Hippocampal formation (tissue), 2 donors: Measurements from ENCODE around the gene UBE2O.

Experiments used
- DNase-seq, 2 donors: peaks; one replicate each; lab custom pipeline; 2025; lab: John Stamatoyannopoulos, UW

Gene UBE2O

DNA sequence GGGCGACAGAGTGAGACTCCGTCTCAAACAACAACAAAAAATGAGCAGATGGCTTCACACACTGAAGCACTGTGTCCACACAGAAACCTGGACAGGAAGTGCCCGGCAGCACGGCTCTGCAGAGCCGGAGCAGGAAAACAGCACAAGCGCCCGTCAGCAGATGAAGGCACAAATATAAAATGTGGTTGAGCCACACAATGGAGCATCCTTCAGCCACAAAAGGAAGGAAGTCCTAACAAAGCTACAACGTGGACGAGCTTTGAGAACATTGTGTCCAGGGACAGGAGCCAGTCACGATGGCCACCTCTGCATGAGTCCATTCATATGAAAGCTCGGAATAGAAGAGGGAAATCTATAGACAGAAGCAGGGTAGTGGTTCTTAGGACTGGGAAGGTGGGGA, 32.6 kb upstream of the UBE2O start:
- peak in 1 of 2 donors; percentile 29 for DNase-seq

DNA sequence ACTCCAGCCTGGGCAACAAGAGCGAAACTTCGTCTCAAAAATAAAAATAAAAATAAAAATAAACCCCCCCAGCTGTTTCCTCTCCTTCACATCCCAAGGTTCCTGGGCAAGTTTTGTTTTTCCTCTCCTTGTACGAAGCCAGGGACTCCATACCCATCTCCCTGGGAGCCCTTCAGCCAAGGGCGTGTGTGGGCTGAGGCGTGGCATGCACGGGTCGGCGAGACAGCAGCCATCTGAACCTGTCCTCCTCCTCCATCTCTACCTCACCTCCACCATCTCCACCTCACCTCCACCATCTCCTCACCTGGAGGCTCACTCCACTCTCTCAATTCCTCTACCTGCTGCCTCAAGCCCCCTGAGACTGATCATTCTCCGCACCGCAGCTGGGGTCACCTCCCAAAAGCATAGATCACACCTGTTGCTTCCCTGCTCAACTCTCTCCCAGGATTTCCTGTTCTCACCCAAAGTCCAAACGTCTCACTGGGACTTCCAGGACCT, 31.3 kb upstream of the UBE2O start:
- no peak for DNase-seq

DNA sequence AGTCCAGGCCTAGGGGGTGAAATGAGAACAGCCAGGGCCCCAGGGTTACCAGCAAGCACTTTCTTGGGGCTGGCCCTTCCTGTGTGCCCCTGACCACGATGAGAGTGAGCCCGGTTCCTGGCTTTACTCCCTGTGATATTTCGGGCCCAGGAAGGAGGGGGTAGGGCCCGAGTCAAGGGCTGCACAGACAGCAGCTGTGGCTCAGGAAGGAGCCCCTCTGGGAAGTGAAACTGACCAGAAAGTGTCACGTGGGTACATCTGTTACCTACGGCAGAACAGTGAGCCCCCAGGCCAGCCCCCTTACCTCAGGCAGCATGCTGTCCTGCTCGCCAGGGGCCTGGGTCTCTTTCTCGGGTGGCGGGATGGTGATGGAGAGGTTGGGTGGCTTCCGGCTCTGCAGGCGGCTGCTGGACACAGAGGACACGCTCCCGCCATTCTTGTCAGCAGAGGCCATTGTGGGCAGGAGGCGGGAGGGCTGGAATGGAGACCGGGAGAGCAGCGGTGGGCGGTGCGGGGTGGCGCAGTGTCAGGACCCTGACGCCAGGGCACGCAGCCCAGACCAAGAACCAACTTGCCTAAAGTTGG, 28.2 kb upstream of the UBE2O start:
- peak in 1 of 2 donors; percentile 38 for DNase-seq

DNA sequence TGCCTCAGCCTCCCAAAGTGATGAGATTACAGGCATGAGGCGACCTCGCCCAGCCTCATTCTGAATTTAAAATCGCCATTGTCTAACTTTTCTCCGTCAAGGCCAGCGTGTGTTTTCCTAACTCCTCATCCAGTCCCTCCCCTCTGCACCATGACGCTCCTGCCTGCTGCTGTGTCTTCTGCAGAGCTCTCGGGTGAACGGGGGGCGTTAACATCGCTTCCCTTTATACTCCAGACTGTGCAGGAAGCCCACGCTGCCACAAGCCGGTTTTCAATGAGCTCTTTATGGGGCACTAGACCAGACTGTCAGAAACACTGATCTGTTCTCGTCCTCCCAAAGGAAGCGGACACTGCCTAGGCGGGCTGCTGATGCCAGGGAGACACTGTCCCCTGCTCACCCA, 27.7 kb upstream of the UBE2O start:
- peak in 1 of 2 donors; percentile 14 for DNase-seq

DNA sequence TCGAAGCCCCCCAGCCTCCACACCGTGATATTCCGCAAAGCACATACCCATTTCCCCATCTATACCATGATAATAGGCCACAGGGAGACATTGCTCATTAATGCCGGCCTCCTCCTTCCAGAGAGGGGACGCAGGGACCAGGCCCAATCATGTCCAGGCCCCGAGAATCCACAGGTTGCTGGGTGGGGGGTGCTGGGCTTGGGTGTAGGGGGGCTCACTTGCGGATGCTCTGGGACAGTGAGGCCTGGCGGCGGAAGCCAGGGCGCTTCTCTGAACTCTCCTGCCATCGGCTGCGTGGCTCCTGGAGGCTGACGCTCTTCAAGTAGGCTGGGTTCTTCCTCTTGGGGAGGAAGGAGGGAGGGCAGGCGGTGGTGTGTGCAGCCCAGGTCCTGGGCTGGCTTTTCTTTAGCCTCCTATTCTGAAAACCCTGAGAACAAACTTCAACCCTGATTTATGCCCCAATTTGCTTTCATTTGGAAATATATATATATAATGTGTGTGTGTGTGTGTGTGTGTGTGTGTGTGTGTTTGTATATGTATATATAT, 26.6 kb upstream of the UBE2O start:
- no peak for DNase-seq

DNA sequence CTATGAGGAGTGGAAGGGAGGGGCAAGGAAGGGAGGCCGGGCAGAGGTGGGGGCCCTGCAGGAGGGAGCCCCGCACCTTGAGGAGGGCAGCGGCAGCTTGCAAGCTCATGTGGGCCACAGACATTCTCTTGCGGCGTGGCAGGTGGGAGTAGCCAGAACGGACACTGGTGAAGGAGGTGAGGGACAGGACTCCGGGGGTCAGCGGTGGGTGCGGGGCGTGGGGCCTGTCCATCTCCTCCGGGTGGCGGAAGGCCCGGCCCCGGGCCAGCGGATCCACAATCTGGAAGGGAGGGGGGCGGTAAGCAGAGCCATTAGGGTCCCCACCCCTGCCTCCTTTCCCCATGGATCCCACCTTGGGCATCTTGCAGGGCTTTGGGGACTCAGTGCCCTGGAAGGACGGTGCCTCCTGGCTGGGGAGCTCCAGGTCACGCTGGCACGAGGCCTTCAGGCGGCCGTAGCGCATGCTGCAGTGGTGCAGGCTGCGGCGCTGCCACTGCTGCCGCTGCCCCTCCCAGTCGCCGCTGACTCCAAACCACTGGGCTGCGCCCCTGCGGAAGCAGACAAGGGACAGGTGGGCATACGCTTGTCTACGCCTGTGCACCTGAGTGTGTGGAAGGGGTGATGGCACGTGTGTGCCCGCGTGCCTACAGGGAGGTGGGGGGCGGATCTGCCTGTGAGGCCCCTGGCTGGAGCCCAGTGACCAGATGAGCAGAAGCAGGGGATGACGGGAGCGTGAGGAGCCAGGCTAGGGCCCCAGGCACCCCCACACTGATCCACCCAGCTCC, 26.0 kb upstream of the UBE2O start:
- DNase-seq = no peak

DNA sequence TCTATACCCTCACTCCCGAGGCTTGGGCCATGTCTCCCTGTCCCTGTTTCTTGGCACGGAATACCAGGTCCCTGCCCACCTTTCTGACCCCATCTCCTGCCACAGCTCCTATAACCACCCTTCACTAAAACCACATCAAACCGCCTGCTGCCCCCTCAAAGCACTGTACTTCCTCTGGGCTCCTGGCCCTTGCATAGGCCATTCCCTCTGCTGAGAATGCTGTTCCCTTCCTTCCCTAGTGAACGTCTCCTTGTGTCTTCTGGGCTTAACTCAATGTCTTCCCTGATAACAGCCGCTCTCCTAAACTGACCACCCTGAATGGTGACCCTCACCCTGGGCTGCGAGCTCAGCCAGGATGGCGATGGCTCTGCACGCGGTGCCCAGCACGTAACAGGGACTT, 25.1 kb upstream of the UBE2O start:
- DNase-seq = no peak

DNA sequence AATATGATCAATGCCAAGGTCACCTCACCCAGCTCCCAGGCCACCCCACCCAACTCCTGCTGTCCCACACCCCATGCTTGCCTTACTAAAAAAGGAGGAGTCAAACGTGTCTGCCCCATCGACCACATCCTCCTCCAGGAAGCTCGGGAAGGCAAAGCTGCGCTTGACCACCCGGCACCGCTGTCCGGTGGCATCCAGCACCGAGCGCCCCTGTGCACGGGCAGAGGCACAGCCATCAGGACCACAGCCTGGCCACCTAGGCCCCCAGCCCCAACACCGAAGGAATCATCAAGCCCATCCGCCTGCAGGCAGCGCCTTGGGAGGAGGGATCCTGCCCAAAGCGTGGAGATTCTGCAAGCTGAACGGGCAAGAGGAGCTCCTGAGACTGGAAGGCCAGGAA, 24.6 kb upstream of the UBE2O start:
- DNase-seq = no peak

DNA sequence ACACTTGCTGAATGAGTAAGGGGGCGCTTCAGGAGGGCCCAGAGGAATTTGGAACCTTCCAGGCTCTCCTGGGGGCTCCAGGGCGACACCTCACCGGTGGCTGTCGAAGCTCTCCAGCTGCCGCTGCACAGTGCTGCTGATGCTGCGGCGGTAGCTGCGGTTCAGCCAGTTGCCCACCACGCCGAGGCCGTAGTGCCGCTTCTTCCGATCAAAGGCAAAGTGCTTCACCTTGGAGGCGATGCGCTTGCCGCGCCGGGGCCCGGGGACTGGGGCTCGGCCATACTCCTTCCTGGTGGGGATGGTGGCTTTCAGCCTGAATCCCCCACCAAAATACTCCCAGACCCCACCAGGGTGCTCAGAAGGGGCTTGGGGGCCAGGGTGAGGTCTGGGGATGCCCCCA, 23.8 kb upstream of the UBE2O start:
- DNase-seq = no peak

DNA sequence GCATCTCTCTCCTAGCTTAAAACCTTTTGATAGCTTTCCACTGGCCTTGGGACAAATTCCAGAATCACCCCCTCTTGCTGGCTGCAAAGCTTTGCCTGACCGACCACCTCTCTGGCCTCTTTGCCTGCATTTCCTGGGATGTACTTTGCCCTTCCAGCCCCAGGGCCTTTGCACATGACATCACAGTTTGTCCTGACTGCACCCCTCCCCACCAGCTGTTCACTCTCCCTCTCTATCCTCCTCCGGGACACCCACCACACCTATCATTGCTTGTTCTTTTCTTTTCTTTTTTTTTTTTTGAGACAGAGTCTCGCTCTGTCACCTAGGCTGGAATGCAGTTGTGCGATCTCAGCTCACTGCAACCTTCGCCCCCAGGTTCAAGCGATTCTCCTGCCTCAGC, 22.4 kb upstream of the UBE2O start:
- DNase-seq = no peak

DNA sequence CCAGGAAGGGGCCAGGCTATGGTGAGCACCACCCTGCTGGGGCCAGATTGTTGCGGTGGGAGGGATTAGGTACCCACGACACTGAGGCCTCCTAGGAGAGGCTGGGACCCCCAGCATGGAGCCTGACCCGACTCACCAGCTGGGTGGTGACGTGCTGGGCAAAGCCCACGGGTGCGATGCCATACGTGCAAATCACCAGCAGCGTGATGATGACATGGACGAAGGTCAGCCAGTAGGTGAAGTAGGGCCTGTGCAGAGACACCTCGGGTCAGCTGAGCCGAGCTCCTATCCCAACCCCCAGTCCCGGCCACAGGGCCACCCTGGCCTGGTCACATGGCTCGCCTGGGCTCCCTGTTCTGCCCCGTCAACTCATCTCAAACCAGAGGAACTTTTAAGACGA, 21.9 kb upstream of the UBE2O start:
- DNase-seq = no peak

DNA sequence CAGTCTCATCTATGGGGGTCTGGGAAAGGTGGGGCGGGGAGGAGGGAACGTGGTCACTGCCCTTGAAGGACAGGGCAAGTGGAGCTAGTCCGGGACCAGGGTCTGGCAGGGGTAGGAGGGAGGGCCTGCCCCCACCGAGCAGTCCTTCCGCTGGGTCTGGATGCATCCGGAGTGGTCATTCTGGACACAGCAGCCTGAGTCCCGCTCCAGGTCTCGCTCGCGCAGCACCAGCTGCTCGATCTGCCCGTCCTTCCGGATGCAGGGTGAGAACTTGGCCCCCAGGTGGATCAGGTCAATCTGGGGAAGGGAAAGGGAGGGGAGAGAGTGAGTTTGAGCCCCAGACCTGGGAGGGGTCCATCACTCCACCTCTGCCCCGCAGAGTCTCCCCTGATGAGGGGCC, 21.3 kb upstream of the UBE2O start:
- no peak for DNase-seq

DNA sequence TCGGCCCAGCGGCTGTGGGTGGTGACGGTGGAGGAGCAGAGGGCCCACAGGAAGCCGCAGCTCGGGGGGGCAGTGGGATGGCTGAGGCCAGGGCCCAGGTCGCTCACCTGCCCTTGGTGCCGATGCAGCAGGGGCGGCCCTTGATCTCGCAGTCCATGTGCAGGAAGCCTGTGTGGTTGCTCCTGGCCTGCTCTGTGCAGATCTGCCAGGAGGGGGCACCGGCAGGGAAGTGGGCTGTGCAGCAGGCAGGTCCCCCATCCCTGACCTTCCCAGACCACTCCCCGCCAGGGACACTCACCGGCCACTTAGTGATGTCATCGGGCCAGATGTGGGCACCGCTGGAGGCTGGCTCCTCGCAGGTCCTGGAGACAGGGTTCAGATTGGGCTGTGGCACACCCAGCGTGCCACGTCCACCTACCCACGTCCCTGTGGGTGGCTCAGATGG, 20.6 kb upstream of the UBE2O start:
- no peak for DNase-seq

DNA sequence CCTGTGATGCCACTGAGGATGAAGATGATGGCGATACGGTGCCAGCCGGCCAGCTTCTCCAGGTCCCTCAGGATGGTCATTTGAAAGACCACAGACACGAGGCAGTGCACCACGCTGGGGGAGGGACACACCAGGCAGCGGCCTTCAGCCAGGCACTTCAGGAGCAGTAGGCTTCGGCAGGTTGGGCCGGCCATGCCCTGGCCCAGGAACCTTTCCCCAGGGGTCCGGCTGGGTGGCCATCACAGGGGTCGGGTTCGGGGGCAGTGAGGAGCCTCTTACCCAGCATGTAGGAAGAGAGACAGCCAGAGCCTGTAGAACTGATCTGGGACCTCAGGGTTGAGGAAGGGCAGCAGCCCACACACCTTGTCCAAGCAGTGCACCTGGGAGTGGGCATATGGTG, 19.8 kb upstream of the UBE2O start:
- no peak for DNase-seq

DNA sequence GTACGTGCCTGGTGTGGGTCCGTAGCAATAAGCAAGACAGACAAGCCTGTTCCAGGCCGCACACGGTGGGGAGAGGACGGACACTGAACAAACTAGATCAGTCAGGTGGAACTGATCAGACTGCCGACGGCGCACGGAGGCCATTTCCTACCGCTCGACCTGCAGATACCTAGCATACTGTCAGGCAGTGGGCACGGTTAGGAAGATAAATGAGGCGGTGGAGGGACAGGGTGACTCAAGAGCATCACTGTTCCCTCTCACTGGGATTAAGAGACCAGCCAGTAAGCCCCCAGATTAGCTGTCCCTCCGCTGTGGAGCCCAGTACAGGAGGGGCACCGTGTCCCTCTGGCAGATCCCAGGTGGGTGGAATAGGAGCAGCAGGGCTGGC, 19.3 kb upstream of the UBE2O start:
- DNase-seq = no peak

DNA sequence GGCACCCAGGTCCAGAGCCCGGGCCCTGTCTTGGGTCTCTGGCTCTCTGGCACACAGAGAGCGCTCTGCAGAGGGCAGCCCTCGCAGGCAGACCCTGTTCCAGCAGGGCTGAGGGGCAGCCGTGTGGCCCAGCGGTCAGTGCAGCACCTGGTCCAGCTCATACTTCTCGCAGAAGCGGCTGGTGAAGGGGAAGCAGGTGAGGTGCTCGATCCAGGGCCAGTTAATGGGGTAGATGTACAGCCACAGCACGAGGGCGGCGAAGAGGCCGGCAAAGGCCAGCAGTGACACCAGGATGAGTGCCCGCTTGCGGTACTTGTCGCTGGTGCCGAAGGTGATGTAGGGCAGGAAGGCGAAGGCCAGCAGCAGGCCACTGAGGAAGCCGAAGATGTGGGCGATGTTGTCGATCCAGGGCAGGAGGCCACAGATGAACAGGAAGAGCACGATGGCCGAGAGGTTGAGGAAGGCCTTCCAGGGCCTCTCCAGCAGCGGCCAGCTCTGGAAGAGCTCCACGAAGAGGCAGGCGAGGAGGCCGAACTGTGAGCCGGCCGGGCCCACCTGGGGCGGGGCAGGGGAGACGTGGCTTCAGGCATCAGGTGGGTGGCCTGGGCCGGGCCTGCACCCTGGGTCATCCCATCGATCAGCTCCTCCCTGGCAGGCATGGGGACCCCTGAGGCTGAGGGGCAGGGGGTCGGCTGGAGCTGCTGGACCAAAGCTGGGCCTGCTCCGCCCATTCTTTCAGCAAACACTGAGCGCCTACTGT, 18.7 kb upstream of the UBE2O start:
- no peak for DNase-seq

DNA sequence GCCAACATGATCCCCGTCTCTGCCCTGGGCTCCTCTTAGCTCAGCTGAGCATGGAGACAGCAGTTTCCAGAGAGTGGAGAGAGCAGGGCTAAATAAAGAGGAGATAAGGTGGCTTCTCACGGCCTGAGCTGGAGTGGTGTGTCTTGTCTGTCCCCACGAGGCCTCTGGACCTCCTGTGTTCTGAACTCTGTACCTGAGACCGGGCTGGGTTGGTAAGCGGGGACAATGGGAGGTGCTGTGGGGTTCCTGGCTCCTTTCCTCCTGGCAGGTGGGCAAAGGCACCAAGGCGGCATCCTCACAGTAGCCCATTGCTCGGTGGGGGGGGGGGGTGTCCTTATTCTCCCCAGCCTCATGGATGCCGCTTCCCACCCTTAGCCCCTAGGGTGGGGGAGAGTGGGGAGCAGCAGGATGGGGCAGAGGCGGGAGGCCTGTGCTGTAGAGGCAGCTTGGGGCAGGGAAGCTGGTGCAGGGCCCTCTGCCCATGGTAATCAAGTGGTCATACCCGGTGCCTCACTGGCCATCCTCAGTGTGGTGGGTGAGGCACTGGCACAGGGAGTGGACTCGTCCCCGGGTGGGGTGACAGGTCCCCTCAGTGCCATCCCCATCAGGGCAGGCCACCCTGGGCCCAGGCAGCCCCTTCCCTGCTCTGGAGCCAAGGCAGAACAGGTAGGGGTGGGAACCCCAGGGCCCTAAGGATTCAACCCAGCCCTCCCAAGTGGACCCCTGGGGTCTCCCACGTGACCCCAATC, 17.2 kb upstream of the UBE2O start:
- no peak for DNase-seq

DNA sequence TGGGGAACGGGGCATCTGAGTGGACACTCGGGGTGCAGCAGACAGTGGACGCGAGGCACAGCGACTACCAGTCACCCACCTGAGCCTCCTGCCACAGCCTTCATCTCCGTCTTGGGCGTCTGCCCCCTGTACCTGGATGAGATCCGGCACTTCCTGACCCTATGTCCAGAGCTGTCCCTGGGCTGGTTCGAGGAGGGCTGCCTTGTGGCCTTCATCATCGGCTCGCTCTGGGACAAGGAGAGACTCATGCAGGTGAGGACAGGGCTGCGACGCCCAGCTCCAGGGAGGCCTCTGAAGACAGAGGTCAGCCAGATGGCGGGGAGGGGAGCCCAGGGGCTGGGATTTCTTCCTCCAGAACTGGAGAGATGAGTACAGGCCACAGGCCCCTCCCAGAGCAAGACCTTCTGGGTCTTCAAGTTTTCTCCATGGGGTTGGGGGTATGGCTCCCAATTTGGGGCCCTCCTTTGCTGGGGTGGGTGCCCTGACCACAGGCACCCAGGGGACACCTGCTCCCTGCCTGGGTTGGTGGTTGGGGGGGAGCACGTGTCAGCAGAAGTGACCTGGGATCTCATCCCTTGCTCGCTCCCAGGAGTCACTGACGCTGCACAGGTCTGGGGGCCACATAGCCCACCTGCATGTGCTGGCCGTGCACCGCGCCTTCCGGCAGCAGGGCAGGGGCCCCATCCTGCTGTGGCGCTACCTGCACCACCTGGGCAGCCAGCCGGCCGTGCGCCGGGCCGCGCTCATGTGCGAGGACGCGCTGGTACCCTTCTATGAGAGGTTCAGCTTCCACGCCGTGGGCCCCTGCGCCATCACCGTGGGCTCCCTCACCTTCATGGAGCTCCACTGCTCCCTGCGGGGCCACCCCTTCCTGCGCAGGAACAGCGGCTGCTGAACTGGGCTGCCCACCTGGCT, 16.4 kb upstream of the UBE2O start:
- DNase-seq = no peak

DNA sequence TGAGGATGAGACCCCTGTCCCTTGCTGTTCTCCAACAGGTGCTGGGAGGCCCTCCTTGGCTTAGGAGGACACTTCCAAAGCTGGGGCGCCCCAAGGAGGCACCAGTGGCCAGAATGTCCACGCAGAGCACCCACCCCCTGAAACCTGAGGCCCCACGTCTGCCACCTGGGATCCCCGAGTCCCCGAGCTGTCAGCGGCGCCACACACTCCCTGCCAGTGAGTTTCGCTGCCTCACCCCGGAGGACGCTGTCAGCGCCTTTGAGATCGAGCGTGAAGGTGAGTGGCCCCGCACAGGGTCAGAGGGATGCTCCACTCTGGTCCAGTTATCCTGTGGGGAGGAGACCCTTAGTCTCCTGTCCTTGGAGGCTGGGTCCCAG, 15.7 kb upstream of the UBE2O start:
- no peak for DNase-seq

DNA sequence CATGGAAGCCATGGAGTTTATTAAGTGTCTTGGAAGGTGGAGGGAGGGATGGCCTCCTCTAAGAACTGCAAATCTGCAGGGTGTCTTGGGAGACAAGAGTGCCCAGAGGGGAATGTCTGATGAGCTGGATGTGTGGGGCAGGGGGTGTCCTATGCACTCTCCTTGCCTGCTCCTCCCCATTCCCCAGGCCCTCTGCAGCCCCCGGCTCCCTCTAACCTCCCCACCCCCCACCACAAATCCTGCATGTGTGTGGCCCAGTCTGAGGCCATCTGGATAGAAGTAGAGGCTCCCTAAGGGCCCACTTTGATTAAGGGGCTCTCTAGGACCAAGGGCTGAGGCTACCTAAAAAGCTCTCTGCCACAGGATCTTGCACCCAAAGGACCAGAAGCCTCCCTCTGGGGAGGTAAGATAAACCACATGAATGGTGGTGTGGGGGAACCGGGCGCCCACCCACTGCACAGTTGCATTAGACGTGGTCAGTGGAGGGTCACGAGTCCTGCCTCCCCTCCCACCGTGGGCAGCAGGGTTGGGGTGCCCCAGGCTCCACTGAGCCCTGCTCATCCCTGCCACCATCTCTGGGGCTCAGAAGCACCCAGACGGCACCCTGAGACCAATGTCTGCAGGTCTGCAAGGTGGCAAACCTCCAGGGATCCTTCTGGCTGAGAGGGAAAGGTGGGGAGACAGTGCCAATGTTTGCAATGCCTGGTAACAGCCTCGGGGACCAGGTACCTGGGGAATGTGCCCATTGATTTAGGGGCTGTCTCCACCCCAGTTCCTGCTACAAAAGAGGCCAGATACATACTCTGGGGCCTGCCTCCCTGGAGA, 15.1 kb upstream of the UBE2O start:
- DNase-seq = no peak
